Hypothalamus (tissue), 51 donors: ENCODE measurements around the gene UQCRFS1.
"Not testable (repeated sequence)": the region's sequence is repeated elsewhere in the genome, so short reads cannot be mapped to it uniquely, and the experiment has no call there.

Source experiments
- DNase-seq, 51 donors: peaks; one replicate each; lab custom pipeline; 2025; lab: John Stamatoyannopoulos, UW

UQCRFS1 gene

DNA sequence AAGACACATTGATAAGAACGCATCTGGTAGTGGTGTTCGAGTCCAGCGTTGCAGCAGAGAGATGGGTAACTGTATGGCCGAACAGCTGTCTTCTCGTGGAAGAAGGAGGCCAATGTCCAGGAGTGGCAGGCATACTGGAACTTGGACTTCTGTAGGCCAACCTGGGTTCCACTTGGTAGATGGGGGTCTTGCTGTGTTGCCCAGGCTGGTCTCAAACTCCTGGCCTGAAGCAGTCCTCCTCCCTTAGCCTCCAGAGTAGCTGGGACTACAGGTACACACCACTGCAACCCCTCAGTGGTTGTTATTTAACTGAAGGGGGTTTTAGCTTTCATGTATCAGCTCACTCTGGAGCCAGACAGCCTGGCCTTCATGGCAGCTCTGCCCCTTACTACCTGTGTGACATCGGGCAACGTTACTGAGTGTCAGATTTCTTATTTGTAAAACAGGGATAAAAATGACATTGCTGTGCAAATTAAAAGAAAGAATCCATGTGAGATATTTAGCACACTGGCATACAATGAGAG, 2.4 kb upstream of the UQCRFS1 start:
- DNase-seq, result no peak

DNA sequence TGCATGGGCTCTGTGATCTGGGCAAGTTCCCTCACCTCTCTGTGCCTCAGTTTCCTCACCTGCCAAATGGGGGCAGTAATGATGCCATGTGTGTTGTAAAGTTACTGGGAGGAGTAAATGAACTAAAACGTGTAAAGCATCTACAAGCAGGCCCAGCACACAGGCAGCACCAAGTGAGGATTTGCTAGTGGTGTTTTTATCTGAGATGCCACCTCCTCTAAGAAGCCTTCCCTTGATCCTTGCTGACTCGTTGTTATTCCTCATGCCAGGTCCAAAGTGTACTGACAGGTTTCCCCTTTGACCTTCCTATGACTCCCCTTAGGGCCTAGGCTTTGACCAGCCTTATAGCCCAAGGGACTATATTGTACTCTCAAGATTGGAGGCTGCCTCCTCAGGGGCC, 1.5 kb upstream of the UQCRFS1 start:
- no peak for DNase-seq

DNA sequence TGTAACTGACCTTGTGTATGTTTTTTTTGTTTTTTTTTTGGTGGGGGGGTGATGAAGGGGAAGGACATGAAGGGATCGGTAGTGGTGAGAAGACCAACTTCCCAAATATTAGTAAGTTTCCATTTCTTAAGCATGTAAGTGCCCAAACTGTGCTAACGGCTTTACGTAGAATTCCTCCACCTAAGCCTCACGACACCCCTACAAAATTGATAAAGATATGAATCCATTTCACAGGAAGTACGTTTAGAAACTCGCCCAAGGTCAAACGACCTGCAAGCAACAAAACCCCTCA, 649 bp downstream of the UQCRFS1 start:
- no peak for DNase-seq

DNA sequence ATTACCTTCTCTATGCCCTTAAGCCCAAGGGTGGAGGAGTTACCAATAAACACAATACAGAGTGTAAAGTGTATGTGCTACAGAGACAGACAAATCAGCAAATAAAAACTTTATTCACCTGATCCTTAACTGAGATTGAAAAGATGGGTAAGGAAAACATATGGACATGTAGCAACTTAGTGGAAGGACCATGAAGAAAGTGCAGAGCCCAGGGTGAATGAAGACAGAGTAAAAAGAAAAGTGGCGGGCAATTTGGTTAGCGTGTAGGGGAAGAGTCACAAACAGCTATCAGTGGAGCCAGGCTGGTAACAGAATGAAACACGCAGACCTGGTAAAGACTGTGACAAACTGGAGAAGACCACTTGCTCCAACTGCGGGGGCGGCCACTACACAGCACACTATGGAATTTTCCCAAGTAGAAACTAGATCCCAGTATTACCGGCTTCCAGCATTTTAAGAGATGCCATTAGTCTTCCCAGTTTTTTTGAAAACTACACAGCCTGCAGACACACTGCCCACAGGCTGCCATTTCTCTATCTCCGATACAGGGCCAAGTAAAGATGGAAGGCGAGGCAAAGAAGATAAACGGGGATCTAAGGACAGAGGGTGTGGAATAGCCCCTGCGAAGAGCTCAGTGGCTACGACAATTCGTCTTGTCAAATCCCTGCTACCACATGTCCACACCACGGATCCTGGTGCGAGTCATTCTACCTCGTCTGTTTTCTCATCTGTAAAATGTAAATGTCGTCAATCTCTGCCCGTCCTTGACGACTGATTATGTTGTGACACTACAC, 1.2 kb downstream of the UQCRFS1 start:
- peak in 1 of 51 donors; percentile 1 for DNase-seq

DNA sequence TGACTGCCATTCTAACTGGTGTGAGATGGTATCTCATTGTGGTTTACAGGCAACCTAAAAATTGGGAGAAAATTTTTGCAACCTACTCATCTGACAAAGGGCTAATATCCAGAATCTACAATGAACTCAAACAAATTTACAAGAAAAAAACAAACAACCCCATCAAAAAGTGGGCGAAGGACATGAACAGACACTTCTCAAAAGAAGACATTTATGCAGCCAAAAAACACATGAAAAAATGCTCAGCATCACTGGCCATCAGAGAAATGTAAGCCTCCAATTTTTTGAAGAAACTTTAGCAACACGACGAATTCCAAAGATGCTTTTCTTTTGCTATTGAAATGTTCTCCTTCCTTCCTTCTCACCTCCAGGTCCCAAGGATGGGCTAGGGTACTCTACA, 1.9 kb downstream of the UQCRFS1 start:
- DNase-seq, result not testable (repeated sequence)

DNA sequence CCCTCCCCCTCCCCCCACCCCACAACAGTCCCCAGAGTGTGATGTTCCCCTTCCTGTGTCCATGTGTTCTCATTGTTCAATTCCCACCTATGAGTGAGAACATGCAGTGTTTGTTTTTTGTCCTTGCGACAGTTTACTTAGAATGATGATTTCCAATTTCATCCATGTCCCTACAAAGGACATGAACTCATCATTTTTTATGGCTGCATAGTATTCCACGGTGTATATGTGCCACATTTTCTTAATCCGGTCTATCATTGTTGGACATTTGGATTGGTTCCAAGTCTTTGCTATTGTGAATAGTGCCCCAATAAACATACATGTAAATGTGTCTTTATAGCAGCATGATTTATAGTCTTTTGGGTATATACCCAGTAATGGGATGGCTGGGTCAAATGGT, 2.4 kb downstream of the UQCRFS1 start:
- not testable (repeated sequence) for DNase-seq

DNA sequence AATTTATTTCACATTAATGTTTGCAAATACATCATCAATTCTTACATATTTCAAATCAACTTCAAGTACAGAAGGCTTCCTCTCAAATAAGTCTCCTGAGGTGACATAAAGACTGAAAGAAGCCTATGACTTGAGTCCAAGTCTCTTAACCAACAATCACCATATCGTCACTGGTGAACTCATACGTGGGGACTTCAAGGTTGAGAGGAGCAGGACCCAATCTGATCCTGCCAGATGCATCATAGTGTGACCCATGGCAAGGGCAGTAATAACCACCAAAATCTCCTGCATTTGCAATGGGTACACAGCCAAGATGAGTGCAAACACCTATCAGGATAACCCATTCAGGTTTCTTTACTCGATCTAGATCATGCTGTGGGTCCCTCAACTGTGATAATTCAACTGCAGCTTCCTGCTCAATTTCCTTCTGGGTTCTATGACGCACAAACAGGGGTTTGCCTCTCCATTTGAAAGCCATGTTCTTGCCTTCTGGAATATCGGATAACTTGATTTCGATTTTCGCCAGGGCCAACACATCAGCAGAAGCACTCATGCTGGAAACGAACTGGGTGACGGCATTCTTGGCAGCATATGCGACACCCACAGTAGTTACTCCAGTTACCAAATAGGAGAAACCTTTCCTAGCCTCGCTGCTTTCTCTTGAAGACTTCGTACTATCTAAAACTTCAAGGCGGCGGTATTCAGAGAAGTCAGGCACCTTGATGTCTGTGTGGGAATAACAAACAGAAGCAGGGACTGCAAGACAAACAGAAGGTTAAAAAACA, 5.4 kb downstream of the UQCRFS1 start:
- not testable (repeated sequence) for DNase-seq

DNA sequence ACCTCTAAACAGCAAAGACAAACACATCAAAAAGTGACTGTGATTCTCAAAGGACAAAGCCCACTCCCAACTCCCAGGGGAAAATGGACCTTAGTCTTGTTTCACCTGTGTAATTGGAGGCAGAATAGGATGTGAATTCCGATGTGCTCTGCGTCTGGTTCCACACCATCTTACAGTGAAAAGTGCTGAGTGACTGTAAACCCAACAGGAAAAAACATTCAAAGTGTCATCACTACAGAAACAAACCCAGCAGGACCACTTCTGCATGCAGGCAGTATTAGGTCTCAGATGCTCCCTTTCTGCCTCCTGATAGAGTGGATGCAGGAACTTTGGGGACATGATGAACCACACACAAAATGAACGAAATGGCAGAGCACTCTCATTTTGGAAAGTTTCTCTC, 6.5 kb downstream of the UQCRFS1 start:
- no peak for DNase-seq

DNA sequence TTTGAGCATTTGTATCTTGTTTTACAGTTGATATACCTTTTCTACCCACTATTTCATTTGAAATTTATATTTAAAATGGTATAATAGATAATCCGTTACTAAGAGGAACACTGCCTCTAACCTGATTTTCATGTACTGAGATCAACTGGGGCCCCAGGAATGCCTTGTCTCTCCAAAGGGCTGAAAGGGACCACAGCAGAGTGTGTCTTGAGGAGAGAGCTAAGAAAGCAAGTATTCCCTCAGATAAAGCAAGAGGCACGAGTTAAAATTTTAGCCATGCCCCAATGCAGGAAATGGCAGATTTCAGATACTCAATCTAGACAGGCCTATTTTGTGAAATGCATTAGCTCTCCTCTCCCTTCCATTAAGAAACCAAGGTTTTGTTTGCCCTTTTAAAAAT, 10.7 kb downstream of the UQCRFS1 start:
- no peak for DNase-seq

DNA sequence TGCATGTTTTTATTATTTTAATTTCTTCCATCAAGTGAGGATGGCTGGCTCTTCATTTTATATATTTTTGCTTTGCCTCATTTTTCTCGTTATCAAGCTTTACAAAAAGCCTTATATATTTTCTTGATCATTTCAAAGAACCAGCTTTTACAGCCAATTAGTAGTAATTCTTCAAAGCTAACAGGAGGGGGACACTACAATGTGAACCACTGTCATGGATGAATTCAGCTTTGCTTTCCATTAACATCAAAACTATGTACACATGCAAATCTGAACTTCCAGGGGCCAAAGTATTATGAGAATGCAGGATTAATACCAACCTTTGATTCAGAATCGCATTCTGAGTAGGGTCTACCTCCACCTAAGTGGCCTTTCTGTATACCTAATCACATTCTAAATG, 11.1 kb downstream of the UQCRFS1 start:
- DNase-seq, result no peak

DNA sequence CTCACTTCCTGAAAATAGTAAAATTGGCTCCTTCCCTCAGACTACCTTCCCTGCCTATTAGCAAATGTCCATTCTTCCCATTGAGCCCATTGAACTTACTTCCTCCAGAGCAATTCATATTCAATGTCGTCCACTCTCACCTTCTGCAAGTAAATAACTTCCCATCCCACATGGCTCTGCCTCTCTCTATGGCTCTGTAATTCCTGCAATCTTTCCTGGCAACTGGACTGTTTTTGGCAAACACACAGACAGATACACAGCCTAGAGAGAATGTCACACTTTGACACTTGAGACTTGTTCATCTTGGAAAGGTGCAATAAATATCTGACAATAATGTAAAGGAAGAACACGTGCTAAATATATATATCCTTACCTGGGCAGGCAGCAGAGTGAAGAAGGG, 18.3 kb downstream of the UQCRFS1 start:
- no peak for DNase-seq

DNA sequence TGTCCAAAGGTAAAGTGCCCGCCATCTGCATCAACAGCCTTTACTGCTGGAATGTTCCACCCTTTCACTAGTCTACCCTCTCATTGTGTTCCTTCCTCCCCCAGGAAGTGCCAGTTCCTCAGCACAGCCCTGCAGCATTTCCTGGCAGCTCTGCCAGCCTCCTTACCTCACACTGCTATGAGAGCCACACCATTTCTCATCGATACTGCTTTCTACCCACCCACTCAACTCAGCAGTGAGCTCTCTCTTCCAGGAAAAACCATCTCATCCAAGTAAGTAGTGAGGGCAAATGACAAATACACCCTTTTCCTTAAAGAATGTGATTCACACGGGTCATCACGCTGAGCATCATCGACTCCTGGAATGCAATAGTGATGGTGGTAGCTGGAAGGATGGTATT, 19.8 kb downstream of the UQCRFS1 start:
- peak in 2 of 51 donors; percentile 25 to 56 for DNase-seq

DNA sequence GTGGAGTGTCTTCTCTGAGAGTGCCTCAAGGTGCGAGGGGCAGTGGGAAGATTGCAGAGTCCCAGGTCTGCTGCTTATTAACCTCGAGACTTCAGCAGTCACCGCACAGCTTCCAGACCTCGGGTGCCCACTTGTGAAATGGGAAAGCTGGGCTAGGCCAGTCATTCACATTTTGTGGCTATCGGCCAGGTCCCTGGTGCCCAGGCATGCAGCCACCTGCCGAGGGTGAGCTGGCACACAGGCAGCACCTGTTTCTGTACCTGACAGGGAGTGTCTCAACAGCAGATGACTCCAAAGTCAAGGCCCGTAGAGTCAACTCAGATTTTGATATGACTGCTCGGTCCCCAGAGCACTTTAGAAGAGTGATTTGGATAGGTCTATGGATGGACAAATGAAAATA, 21.9 kb downstream of the UQCRFS1 start:
- no peak for DNase-seq

DNA sequence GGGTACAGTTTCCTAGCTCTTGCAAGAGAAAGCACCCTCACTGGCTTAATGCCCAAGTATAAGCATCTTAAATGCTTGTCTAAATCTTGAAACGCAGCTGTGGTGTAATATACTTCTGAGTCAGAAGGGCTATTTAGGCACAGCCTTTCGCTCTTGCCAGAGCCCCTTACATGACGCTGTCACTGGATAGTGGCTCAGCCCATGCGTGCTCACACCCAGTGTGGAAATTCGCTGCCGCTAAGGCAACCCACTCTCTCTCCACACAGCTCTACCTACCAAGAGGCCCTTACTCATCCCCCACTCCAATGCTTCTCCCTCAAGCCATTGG, 24.0 kb downstream of the UQCRFS1 start:
- no peak for DNase-seq

DNA sequence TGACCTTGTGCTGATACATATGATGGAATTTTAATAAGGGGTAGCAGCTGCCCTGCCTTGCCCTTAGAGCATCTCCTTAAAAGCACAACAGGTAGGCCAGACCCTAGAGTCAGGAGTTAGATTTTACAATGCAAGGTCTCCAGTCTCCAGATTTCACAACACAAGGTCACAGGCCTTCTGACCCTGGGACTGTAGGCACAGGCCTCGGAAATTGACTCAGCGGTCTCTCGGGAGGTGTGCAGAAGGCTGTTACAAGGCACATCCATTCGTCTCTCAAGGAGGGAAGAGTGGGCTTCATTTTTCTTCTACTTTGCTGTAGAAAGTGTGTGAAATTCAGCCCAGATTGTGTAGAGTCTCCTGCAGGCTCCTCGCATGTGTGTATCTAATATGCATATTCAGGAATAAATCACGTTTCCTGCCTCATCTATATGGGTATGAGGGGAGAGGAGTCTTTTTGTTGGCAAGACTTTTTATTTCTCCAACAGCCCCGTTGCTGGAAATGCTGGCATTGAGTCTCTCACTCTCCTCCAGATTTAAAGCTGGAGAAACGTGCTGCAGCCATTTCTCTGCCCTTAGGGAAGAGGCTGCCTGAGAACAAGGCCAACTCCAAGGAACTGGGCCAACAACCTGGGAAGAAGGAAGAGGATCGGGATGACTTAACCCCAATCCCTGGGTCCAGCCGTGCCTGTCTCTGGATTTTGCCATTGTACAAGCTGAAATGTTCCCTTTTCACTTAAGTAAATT, 24.5 kb downstream of the UQCRFS1 start:
- DNase-seq, result no peak

DNA sequence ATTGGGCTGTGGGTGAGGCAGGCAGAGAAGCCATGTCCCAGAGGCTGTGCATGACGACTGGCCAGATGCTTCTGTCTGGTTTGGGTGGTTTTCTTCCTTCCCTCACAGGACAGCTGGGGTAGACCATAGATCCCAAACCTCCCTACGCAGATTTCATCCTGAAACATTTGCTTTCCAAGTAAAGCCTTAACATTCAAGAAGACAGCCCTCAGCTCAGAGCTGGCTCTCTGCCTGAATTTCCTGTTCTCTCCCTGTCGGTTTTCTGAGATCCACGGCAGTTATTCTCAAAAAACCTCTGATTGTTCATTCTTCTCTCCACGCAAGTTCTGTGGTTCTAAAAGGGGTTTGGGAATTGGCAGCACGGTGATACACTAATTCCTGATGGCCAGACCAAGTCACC, 25.3 kb downstream of the UQCRFS1 start:
- peak in 1 of 51 donors; percentile 14 for DNase-seq

DNA sequence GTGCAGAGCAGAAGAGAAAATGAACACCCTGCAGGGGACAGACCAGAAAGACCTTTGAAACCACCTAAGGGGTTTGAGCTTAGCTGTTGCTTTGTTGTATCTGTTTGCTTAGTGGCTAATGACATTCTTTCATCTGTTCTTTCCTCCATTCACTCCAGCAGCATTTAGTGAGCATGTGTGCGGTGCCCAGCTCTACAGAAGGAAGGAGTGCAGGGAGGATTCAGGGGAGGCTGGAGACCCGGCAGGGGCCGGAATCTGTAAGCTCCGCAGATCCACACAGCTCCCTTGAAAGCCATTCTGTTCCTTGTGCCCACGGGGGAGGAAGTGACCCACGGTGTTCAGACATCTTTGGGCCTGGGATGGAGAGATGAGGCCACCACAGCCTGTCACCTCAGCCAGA, 27.5 kb downstream of the UQCRFS1 start:
- DNase-seq, result no peak

DNA sequence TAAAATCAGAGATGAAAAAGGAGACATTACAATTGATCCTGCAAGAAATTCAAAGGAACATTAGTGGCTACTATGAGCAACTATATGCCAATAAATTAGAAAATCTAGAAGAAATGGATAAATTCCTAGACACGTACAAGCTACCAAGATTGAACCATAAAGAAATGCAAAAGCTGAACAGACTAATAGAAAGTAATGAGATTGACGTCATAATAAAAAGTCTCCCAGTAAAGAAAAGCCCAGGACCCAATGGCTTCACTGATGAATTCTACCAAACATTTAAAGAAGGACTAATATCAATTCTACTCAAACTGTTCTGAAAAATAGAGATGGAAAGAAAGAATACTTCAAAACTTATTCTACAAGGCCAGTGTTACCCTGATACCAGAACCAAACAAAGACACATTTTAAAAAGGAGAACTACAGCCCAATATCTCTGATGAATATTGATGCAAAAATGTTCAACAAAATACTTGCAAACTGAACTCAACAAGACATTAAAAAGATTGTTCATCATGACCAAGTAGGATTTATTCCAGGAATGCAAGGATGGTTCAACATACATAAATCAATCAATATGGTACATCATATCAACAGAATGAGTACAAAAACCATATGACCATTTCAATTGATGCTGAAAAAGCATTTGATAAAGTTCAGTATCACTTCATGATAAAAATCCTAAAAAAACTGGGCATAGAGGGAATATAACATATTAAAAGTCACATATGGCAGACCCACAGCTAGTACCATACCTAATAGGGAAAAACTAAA, 35.8 kb downstream of the UQCRFS1 start:
- no peak for DNase-seq

DNA sequence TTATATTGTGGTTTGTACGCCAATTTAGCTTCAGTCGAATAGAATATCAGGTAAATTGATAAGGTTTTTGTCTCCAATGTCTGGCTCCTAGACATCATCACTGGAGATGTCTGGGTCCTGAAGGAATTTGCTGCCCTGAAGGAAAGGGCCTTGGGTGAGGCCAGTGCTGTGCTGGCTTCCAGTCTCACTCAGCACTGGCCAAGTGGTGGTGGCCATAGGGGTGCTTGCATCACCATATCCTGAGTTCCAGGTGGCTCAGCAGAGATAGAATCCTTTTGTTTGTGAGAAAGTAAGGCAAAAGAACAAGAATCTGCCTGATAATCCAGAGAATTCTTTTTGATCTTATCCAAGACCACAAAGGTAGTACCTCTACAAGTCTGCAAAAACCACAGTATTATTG, 39.1 kb downstream of the UQCRFS1 start:
- no peak for DNase-seq

DNA sequence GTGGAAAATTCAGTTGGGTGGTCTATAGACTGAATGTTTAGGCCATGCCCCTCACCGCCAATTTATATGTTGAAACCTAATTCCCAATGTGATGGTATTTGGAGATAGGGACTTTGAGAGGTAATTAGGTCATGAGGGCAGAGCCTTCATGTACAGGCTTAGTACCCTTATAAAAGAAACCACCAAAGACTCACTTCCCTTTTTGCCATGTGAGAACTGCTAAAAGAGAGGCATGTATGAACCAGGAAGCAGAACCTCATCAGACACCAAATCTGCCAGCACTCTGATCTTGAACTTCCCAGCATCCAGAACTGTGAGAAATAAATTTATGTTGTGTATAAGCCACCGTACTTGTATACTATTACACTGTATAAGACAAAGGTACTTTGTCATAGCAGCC, 40.6 kb downstream of the UQCRFS1 start:
- no peak for DNase-seq

DNA sequence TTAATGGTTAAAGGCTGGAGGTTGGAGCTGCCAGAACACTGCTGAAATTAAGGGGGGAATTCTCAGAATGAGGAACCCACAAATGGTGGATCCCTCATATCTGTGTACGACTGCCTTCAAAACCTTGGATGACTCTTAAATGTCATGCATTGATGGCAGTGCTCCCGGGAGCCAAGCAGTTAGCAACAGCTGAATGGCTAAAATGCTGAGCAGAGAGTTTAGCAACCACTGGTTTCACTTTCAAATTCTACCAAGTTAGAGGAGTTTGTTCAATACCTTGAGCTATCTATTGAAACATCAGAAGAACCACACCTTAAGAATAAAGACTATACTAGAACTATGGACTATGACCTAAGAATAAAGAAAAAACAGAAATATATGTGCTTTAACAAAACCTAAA, 41.4 kb downstream of the UQCRFS1 start:
- no peak for DNase-seq
